C4-2B (cell line): ENCODE results near the gene TANC1.

Source experiments
- H3K27ac ChIP-seq: fragments of 450-650 bp; 2 replicates; pipeline ENCODE4 v1.5.1; 2017
- CTCF ChIP-seq: fragments of 450-650 bp; conservative IDR thresholded peaks from 2 replicates; pipeline ENCODE4 v1.5.1; 2017; ENCODE audit warnings: mild to moderate bottlenecking
- ZFX ChIP-seq: fragments of 450-650 bp; IDR thresholded peaks from 2 replicates; pipeline ENCODE4 v1.6.1; 2017

TANC1 gene

GRCh38 chr2:159090514-159091201 is 122.2 kb downstream of the TANC1 start:
- TF ChIP-seq ZFX, result no peak
- no peak for TF ChIP-seq CTCF
- H3K27ac ChIP-seq, result peak overlapping the region; percentile 62

GRCh38 chr2:159091381-159091780 is 122.9 kb downstream of the TANC1 start:
- TF ChIP-seq CTCF, result no peak
- peak overlapping the region; percentile 62; the same call in 1 of the 2 replicates for H3K27ac ChIP-seq

- peak overlapping the region; percentile 59; the same call in 1 of the 2 replicates for H3K27ac ChIP-seq
- TF ChIP-seq ZFX, result no peak
- no peak for TF ChIP-seq CTCF
These were observed 123.5 kb downstream of the TANC1 start for GRCh38 chr2:159091976-159092375.

GRCh38 chr2:159093497-159093896 is 125.1 kb downstream of the TANC1 start:
- TF ChIP-seq CTCF, result no peak
- TF ChIP-seq ZFX, result no peak
- peak overlapping the region; percentile 84; the same call in 1 of the 2 replicates for H3K27ac ChIP-seq

GRCh38 chr2:159094173-159094737 is 125.8 kb downstream of the TANC1 start:
- TF ChIP-seq CTCF (no peak), ZFX (no peak)
- peak overlapping the region; percentile 84 for H3K27ac ChIP-seq

GRCh38 chr2:159095813-159096212 is 127.4 kb downstream of the TANC1 start:
- TF ChIP-seq ZFX, result no peak
- TF ChIP-seq CTCF, result no peak
- H3K27ac ChIP-seq, result peak overlapping the region; percentile 84

- peak overlapping the region; percentile 31; the same call in 1 of the 2 replicates for H3K27ac ChIP-seq
These were observed 127.9 kb downstream of the TANC1 start for GRCh38 chr2:159096302-159096855.
